NCI-H748 (cell line): ENCODE data around the gene PRELP.

Experiments used
- DNase-seq: peaks from one replicate; lab custom pipeline; 2025; ENCODE audit not compliant: unreplicated experiment; lab: John Stamatoyannopoulos, UW

The PRELP gene

GRCh38 chr1:203521074-203521794 lies 45.6 kb downstream of the PRELP start:
- no peak for DNase-seq

- no peak for DNase-seq
Measured at GRCh38 chr1:203521812-203522211, 46.2 kb downstream of the PRELP start.

GRCh38 chr1:203522237-203522636 lies 46.6 kb downstream of the PRELP start:
- DNase-seq = peak; percentile 91

GRCh38 chr1:203523667-203524066 lies 48.1 kb downstream of the PRELP start:
- no peak for DNase-seq

GRCh38 chr1:203524152-203524551 lies 48.5 kb downstream of the PRELP start:
- no peak for DNase-seq

GRCh38 chr1:203524824-203525223 lies 49.2 kb downstream of the PRELP start:
- DNase-seq = no peak

GRCh38 chr1:203525685-203526084 lies 50.1 kb downstream of the PRELP start:
- no peak for DNase-seq

GRCh38 chr1:203526130-203526529 lies 50.5 kb downstream of the PRELP start:
- DNase-seq = no peak

- DNase-seq = no peak
Measured at GRCh38 chr1:203526572-203526971, 51.0 kb downstream of the PRELP start.

- no peak for DNase-seq
Measured at GRCh38 chr1:203527013-203527412, 51.4 kb downstream of the PRELP start.

- DNase-seq = no peak
Measured at GRCh38 chr1:203528063-203528462, 52.5 kb downstream of the PRELP start.

GRCh38 chr1:203528976-203529835 lies 53.6 kb downstream of the PRELP start:
- DNase-seq = no peak

GRCh38 chr1:203531063-203531462 lies 55.5 kb downstream of the PRELP start:
- DNase-seq = no peak

GRCh38 chr1:203534012-203534411 lies 58.4 kb downstream of the PRELP start:
- DNase-seq = no peak

GRCh38 chr1:203534526-203534925 lies 58.9 kb downstream of the PRELP start:
- DNase-seq = no peak

- no peak for DNase-seq
Measured at GRCh38 chr1:203536575-203536974, 61.0 kb downstream of the PRELP start.

GRCh38 chr1:203536980-203537455 lies 61.4 kb downstream of the PRELP start:
- DNase-seq = no peak

GRCh38 chr1:203537806-203538464 lies 62.3 kb downstream of the PRELP start:
- peak; percentile 35 for DNase-seq

- no peak for DNase-seq
Measured at GRCh38 chr1:203538726-203539125, 63.1 kb downstream of the PRELP start.

GRCh38 chr1:203539831-203540546 lies 64.4 kb downstream of the PRELP start:
- no peak for DNase-seq
